ENCODE measurements around the gene CCNI.

The CCNI gene

GRCh38 chr4:77007358-77008230, 68.2 kb downstream of the CCNI start:
- peak; percentile 5 to 24 for DNase-seq (ENCODE audit: low read depth in 2 of 2)

- no peak for DNase-seq (ENCODE audit: low read depth in 2 of 2)
Measured at GRCh38 chr4:77006753-77007353, 68.9 kb downstream of the CCNI start.

GRCh38 chr4:77003400-77003799, 72.4 kb downstream of the CCNI start:
- DNase-seq (ENCODE audit: low read depth in 2 of 2): no peak

GRCh38 chr4:77002321-77003107, 73.3 kb downstream of the CCNI start:
- DNase-seq (ENCODE audit: low read depth in 2 of 2): no peak

- no peak for DNase-seq (ENCODE audit: low read depth in 2 of 2)
Measured at GRCh38 chr4:77001907-77002306, 73.9 kb downstream of the CCNI start.

GRCh38 chr4:76998251-76998901, 77.4 kb downstream of the CCNI start:
- DNase-seq (ENCODE audit: low read depth in 2 of 2): no peak

GRCh38 chr4:76997532-76997931, 78.3 kb downstream of the CCNI start:
- no peak for DNase-seq (ENCODE audit: low read depth in 2 of 2)

Data from stimulated activated CD4-positive, alpha-beta T cell treated with anti-CD3 and anti-CD28 coated beads, Interleukin-1b, Interleukin-23, amount 100 ng/mL, for 4 hours (primary cell).